ENCODE data around the gene MACROD2.
"Not testable (repeated sequence)": the region's sequence is repeated elsewhere in the genome, so short reads cannot be mapped to it uniquely, and the experiment has no call there.

The MACROD2 gene

GRCh38 chr20:15512916-15513315, 1517.6 kb downstream of the MACROD2 start:
- no peak for DNase-seq

DNA sequence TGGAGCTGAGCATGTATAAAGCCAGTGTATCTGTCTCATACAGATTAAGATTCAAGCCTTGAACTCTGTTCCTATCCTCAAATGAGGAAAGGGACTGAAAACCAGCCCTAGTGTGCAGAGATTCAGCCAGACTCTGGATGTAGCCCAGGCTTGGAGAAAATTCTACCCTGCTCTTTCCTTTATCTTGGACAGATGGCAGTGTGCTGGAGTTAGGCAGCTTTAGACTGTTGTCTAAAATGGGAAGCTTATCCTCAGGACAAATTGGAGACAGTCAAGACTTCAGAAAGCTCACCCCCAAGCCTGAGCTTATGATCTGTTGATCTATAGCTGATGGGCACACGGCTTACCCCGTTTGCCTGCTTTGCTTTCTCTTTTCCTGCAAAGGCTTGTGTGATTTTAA, 1520.4 kb downstream of the MACROD2 start:
- DNase-seq: no peak

- DNase-seq: no peak
These were observed 1525.7 kb downstream of the MACROD2 start for GRCh38 chr20:15520930-15521524.

DNA sequence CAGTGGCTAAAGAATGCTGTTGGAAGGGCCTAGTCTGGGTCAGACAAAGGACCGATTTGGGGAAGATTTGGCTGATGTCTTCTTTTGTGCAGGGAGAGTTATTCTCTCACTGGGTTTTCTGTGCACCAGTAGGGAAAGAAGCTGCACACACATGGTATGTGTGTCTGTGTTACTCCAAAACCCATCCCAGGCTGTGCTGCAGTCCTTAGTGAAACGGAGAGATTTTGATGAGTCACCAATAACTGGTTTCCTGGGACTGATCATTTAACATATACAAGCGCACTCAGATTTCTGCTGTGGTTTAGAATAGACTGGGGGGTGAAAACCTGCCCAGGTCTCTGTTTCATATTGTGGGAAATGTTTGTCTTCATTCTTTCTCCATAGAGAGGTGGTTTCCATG, 1528.1 kb downstream of the MACROD2 start:
- no peak for DNase-seq

- no peak for DNase-seq
These were observed 1533.2 kb downstream of the MACROD2 start for GRCh38 chr20:15528391-15529111.

DNA sequence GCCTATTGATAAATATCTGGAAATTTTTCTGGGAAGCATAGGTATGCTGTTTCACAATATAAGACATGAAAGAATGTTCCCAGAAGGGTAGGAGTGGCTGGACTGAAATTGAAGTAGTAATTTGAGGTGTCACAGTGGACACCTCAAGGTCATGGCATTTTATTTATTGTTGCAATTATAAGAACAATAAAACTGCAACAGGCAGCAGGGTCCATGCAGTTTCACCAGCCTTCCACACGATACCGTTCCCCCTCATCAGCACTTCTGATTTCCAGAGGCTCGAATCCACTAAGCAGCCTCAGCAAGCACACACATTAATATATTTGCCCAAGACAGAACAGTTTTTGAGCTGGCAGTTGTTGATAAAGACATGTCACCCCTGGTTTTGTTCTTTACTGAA, 1540.5 kb downstream of the MACROD2 start:
- no peak for DNase-seq

GRCh38 chr20:15537200-15537599, 1541.9 kb downstream of the MACROD2 start:
- DNase-seq: not testable (repeated sequence)

DNA sequence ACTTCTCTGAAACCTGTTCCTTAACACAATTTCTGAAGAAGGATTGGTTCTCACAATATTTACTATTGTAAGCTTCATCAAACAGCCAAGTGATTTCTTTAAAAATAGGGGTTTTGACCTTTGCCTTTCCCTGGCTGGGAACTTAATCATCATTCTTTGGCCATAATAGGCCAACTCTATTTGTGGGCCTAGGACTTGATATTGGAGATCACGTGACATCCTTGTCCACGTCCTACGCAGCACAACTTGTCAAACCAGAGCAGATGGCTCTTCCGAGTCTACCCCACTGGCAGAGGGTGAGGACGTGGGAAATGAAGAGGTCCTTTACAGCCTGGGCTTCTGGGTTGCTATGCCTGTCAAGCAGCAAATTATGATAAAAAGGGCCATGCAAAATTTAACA, 1547.3 kb downstream of the MACROD2 start:
- DNase-seq: no peak

DNA sequence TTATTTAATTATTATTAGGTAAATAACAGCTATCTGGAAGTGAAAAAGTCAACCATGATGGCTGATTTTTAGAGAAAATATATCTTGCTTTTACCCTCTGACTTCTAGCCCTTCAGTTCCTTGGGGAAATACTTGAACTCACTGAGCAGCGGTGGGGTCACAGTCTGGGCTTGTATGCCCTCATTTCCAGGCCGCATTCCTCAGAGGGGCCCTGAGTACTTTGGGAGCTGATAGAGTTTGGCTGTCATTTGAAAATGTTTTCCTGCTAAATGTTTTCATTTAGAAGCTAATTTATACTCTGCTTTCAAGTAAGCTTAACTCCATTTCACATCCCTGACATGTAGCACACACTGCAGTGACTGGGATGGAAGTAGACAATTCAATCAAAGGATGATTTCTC, 1549.4 kb downstream of the MACROD2 start:
- no peak for DNase-seq

DNA sequence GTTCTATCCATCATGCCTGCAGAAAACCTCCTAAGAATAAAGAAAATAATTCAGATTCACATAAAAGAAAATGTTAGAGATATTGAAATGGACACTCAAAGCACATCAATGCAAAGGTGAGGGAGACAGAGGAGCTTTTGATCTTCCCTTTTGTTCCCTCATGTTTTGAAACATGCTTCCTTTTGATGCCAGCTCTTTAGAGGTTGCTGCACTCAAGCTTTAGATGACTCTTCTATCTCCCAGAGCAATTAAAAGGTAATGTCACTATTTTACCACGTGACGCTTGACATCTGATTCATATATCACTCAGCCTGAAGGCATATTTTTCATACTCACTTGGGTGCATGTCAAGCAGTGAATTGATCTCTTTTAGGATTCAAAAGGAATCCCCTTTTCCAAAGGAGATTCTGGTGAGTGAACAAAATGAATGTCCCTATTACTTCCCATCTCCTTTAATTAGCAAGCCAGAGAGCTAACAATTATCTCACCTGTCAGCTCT, 1551.3 kb downstream of the MACROD2 start:
- no peak for DNase-seq

DNA sequence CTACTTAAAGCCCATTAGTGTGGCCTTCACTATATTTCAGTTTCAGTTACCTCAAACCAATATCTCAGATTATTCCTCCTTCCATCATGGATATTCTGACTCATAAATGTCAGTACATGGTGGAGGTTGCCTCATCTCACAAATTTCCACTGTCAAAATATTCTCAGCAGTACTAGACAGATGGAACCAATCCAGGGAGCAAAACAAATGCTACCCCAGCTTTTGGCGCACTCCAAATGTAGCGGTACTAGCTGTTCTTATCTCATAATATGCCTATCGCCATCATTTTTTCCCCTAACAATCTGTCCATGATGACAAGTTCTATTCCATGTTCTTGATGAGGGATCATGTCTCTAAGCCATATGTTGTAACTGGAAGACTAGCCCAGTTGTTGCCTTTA, 1551.8 kb downstream of the MACROD2 start:
- no peak for DNase-seq

DNA sequence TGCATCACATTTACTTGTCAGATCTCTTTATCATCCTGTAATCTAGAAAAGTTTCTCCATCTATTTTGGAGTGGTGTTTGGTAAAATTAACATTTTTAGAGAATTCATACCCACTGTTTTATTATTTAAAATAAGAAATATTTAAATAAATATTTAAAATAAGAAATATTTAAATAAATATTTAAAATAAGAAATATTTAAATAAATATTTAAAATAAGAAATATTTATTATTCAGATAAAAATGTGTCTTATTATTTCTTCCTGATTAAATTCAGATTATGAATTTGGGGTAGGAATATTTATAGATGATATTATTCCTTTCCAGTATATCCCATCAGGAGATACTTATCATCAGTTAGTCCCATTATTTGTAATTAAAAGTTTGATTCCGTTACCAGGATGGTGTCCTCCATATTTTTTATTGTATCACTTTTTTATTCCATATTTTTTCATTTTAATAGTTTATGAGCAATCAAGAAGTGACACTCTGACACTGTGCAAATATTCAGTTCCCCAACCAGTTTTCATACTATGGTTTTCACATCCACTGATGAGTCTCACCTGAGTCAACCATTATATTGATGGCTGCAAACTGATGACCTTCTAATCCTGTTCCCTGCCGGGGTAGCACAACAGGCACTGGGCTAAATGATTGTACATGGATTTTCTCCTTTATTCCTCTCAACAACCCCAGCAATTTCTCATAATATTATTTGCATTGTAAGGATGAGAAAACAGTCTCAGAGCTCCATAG, 1555.0 kb downstream of the MACROD2 start:
- no peak for DNase-seq

- no peak for DNase-seq
These were observed 1560.6 kb downstream of the MACROD2 start for GRCh38 chr20:15555913-15556312.

DNA sequence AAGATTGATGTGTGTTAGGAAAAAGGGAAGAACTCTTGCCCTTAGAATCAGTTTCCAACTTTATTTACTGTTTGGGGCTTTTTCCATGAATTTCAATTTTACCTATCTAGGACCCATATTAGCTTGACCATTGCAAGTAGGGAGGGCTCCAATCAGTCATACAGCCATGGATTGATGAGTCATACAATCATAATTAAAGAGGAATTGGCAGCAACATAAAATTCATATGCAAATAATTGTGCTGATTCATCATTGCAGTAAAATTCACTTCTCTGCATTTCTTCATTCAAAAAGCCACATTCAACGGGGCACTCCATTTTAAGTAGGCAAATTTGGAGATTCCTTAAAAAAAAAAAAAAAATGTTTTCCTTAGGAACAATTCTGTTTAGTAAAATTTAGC, 1561.6 kb downstream of the MACROD2 start:
- DNase-seq: no peak

DNA sequence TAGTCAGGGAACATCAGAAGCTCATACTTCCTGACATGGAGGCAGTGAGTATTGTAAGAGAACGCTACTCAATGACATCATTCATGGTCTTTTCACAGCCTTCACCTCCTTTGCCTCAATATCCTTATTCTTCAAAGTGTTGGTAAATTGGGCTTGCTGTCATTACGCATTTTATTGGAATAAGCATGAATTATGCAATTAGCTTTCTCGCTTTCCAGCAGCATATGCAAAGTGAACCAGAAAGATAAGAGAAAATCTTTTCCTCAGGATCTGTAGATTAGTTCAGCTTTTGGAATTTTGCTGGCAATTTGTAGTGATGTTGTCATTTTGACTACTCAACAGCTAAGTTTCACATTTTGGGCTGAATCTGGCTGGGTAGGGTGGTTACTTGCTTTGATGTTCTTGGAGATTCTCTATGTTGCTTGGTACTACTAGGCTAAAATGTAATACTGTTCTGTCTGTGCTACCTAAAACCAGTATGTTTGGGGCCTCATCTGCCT, 1565.8 kb downstream of the MACROD2 start:
- DNase-seq: no peak

GRCh38 chr20:15561707-15562404, 1566.5 kb downstream of the MACROD2 start:
- no peak for DNase-seq

GRCh38 chr20:15563836-15564235, 1568.5 kb downstream of the MACROD2 start:
- DNase-seq: no peak

DNA sequence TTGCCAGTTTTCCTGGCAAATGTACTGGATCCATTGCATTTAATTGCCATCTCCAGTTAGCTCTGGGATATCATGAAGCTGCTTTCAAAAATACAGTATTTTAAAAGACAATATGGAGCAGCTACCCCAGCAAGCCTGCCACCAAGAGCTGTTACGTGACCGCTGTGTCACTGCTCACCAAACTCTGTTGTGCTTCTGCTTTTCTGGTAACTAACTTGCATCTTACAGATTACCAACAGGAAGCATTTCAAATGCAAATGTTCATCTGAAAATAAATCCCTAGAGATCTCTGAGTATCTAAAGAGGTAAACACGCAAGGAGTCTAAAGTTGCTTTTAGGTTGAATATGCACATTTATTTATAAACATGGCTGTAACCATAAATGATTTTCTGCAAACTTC, 1569.7 kb downstream of the MACROD2 start:
- no peak for DNase-seq

DNA sequence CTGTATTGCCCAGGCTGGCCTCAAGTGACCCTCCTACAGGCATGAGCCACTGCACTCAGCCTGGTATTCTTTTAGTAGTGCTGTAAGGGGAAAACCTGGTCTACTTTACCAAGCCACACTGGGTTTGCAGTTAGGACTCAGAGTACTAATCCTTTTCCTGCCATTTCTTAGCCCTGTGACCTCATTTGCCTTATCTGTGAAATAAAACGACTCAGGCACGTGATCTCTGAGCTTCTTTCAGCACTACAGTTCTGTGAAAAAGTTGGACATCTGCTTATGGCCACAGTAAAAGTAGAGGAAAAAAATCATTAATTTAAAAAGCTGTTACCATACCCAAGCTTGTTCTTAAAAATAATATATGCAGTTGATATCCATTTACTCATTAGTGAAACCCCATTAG, 1570.5 kb downstream of the MACROD2 start:
- no peak for DNase-seq

DNA sequence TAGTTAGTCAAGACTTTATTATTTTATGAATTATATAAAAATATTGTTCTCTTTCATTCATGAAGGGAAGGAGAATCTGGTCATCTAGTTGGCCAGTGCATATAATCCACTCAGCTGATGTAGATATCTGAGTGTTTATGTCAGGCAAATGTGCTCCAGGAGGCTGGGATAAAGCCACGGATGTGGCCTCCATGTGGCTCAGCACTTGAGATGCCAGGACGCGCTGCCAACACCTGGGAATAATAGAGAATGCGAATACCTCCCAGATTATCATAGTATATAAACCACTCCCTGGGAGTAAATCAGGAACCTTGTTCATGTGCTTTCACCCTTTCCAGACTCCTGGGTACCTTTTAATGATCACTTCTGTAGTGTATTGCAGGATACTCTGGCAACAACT, 1571.9 kb downstream of the MACROD2 start:
- no peak for DNase-seq

DNA sequence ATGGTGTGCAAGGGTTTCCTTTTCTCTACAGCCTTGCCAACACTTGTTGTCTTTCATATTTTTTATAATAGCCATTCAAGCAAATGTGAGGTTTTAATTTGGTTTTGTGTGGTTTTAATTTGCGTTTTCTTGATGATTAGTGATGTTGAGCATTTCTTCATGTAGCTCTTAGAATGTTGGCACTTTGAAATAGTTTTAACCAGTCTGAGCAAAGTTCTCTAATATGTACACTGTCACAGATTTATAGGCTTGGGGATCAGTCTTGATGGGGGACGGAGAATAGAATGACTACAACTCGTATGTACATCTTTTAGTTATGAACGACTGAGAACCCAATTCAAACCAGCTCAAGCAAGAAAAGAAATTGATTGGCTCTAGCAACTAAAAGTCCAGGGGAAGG, 1574.8 kb downstream of the MACROD2 start:
- no peak for DNase-seq

- no peak for DNase-seq
These were observed 1575.7 kb downstream of the MACROD2 start for GRCh38 chr20:15571056-15571455.

- no peak for DNase-seq
These were observed 1579.9 kb downstream of the MACROD2 start for GRCh38 chr20:15575255-15575654.

Data from activated CD4-positive, alpha-beta T cell treated with anti-CD3 and anti-CD28 coated beads for 1 hour (primary cell).